Fibroblast of the aortic adventitia (primary cell): ENCODE data around the gene TEX2. TPM values are rescaled to one million over a fixed set of nuclear protein-coding genes. Genes with fewer than 3 reads are reported as not detected.
"Not testable (repeated sequence)": the region's sequence is repeated elsewhere in the genome, so short reads cannot be mapped to it uniquely, and the experiment has no call there.

Experiments
- DNase-seq: peaks from one replicate; pipeline ENCODE4 v3.0.0-alpha.2; 2010; ENCODE audit warnings: low read depth
- H3K4me3 ChIP-seq: 2 replicates; pipeline ENCODE4 v1.5.1; 2011; ENCODE audit warnings: low read depth, mild to moderate bottlenecking, control low read depth, low read length, moderate library complexity
- total RNA-seq: library from RNA; depleted of rRNA; stranded (reverse); fragments of >200 nt; gene quantifications from 2 replicates; pipeline ENCODE4 v1.2.3, GENCODE V29; 2012; ENCODE audit warnings: low replicate concordance
- TF ChIP-seq, protein P1 (sequence below): IDR thresholded peaks from 2 replicates; pipeline ENCODE4 v1.5.1; 2011; ENCODE audit warnings: mild to moderate bottlenecking, low read length, control low read depth, inconsistent platforms; ENCODE audit not compliant: insufficient read depth

The TEX2 gene
- total RNA-seq, 1 donor = 24.6 TPM

DNA sequence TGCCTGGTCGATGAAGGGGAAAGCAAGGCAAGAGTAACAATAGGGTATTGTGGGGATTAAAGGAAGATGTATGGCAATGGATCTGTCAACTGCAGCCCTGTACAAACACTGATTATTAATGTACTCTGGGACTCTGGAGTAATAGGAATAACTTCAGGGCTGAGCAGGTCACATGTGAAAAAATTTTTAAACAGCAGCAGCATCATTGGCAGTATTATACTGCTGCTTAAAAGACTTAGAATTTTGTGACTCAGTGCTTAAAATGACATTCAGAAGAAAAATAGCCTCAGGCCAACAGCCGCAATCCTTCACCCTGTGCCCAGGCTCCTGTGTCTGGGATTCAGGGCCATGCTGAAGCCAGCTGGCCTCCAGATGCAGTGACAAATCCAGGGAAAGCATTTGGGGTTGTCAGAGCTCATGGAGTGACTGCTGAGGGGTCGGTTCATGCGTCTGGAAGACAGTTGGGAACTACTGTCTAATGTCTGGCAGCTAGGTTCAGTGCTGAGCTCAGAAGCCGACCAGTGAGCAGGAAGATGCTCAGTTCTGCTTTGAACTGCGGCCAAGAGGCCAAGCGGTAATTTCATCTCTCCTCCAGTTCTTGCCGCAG lies 22.2 kb downstream of the TEX2 start:
- peak; percentile 92 for DNase-seq
- TF ChIP-seq, protein P1, sequence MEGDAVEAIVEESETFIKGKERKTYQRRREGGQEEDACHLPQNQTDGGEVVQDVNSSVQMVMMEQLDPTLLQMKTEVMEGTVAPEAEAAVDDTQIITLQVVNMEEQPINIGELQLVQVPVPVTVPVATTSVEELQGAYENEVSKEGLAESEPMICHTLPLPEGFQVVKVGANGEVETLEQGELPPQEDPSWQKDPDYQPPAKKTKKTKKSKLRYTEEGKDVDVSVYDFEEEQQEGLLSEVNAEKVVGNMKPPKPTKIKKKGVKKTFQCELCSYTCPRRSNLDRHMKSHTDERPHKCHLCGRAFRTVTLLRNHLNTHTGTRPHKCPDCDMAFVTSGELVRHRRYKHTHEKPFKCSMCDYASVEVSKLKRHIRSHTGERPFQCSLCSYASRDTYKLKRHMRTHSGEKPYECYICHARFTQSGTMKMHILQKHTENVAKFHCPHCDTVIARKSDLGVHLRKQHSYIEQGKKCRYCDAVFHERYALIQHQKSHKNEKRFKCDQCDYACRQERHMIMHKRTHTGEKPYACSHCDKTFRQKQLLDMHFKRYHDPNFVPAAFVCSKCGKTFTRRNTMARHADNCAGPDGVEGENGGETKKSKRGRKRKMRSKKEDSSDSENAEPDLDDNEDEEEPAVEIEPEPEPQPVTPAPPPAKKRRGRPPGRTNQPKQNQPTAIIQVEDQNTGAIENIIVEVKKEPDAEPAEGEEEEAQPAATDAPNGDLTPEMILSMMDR = no peak
- peak overlapping the region; percentile 28 for H3K4me3 ChIP-seq

DNA sequence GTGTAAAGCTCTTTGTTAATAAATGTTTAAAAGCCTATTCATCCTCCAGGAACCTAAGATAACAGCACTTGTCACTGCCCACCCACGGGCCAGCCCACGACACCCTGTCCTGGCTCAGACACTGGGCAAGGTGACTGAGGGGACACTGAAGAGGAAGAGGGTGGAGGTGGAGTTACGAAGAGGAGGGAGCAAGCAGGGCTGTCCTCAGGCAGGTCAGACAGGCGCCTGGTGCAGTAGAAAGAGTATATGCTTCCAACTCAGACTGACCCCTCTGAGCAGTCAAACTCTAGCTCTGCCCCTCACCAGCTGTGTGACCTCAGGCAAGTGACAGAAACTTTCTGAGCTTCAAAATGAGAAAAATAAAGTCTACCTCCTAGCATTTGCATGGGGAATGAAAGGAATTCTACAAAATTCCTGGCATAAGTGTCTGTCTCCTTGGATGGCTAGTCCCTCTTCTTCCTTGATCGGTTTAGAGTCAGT lies 22.8 kb downstream of the TEX2 start:
- TF ChIP-seq, protein P1 = no peak
- no peak for DNase-seq
- H3K4me3 ChIP-seq = peak overlapping the region; percentile 13

DNA sequence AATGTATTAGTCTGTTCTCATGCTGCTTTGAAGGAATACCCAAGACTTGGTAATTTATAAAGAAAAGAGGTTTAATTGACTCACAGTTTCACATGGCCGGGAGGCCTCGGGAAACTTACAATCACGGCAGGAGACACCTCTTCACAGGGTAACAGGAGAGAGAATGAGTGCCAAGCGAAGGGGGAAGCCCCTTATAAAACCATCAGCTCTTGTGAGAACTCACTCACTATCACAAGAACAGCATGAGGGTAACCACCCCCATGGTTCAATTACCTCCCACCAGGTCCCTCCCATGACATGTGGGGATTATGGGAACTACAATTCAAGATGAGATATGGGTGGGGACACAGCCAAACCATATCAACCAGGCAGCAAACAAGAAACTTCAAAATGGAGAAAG lies 24.6 kb downstream of the TEX2 start:
- not testable (repeated sequence) for DNase-seq, H3K4me3 ChIP-seq

DNA sequence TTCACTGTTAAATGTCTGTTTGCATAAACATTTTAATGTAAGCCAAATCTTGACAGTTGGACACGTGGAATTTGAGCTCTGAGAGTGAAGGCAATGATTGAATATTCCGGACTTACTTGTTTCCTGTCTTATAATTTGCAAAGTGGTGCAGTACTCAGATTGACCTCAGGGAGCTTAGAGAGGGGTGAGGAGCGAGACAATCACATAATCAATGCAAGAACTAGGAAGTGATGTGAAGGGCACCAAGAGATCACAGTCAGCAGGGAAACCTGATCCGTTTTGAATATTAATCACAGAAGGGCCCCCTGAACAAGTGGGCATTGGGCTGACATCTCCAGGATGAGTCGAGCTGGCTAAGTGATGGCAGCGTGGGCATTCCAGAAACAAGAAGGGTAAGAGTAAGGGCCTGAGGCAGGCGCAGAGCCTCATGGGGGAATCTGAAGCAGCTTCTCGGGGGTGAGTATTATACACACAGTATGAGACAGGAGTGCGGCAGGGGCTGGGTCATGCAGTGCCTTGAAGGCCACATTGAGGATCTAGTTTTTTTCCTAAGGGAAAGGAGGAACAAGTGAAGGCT lies 26.1 kb downstream of the TEX2 start:
- no peak overlapping the region for H3K4me3 ChIP-seq
- no peak for DNase-seq
- TF ChIP-seq, protein P1 = peak; percentile 30

DNA sequence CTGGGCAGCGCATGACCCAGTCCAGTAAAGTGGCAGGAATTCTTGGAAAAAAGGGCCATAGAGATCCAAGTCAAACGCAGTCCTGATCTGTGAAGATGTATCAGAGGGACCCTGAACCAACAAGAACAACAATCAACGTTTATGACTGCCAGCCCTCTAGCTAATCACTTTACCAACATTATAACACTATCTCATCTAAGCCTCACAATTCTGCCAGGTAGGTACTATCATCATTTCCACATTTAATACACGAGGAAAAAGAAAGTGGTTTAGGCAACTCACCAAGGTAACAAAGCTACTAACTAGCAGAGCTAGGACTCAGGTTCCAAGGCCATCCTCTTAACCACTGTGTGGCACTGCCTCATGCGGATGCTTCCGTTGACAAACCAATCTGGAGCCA lies 28.1 kb downstream of the TEX2 start:
- TF ChIP-seq, protein P1 = no peak
- DNase-seq = no peak
- no peak overlapping the region for H3K4me3 ChIP-seq

DNA sequence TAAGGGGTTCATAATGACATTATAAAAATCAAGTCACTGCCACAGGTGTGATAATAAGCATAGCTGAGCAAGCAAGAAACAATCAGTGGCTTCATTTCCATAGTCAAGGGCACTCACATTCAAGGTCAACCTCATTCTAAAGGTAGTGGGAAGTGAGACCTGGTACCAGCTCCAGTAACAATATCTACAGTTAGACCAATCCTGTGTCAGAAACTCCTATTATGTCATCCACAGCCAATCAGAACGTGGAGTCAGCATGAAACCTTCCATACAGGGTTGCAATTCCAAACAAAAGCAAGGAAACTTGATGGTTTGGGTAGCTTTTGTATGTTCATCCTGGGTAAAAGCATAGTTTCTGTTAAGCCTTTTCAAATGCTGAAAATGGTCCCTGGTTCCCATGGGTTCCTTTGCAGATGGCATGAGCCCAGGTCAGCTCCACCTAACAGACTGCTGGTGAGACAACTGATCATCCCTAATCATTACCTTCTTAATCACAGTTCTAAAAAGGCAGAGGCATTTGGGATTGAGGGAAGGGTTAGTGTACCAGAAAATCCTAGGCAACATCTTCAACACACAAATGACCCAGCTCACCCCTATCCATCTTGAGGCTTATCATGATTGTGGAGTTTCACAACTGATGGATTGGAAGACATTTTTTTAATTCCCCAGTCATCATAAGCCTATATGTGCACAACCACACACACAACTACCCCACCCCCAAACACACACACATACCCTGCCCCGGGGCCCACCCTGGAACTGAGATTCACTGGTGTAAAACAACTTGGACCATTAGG lies 30.4 kb downstream of the TEX2 start:
- no peak overlapping the region for H3K4me3 ChIP-seq
- no peak for DNase-seq
- TF ChIP-seq, protein P1 = no peak

DNA sequence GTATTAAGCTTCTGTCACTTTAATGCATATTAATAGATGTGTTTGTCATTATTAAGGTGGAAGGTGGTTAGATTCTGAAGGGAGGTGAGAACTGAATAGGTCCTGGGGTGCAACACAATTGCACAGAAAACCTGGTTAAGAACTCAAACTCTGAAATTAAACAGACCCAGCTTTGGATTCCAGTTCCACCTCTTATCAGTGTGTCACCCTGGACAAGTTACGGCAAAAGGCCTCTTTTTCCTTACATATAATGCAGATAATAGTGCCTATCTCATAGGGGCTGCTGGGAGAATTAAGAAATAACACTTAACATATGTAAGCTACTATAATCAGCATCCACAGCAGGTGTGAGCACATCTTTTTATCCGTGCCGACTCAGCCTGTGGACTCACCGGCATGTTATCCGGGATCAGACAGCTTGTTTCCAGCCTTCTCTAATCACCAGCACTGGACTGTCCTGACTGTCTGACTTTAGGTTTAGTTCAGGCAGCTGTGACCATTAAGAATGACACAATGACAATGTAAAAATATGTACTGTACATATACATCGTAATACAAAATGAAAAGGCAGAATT lies 31.4 kb downstream of the TEX2 start:
- TF ChIP-seq, protein P1 = no peak
- H3K4me3 ChIP-seq = no peak overlapping the region
- no peak for DNase-seq
